OCI-LY7 (cell line): Measurements from ENCODE around the gene ENPP7.

ENCODE experiments used
- CTCF ChIP-seq: fragments of 200-600 bp; sonication (generic); conservative IDR thresholded peaks from 2 replicates; pipeline ENCODE4 v1.5.1; 2014; ENCODE audit warnings: mild to moderate bottlenecking, antibody characterized with exemption, low read length, moderate library complexity, mixed read lengths
- EZH2phosphoT487 ChIP-seq: fragments of 200-600 bp; sonication (generic); IDR thresholded peaks from 2 replicates; pipeline ENCODE4 v1.6.1; 2018; ENCODE audit warnings: low read depth, borderline replicate concordance, mild to moderate bottlenecking, mixed run types, antibody characterized with exemption, low read length, moderate library complexity, mixed read lengths

GRCh38 chr17:79730437-79730768 lies 340 bp upstream of the ENPP7 start:
- no peak for TF ChIP-seq CTCF
- TF ChIP-seq EZH2phosphoT487: no peak
